K562 (cell line): ENCODE results near the gene E2F3. TPM values are rescaled to one million over a fixed set of nuclear protein-coding genes. Genes with fewer than 3 reads are reported as not detected.

Source experiments
- ATAC-seq: fragments of 200-7000 bp; cut with Tn5 transposase; 3 replicates; pipeline ENCODE4 v1.9.1; 2020; ENCODE audit warnings: moderate library complexity
- BruUV-seq: library from RNA; stranded (reverse); fragments of 400-500 nt; replicated peaks from 2 replicates; lab custom pipeline; 2021; lab: Mats Ljungman, UMichigan
- CTCF ChIA-PET: fragments of 300-600 bp; formaldehyde crosslinking; extraction: SDS; loops from one replicate; lab custom pipeline; 2021; ENCODE audit warnings: low intra/inter-chr PET ratio; lab: Yijun Ruan, JAX
- POLR2A ChIA-PET: fragments of 300-600, 350-650 bp; sonication (Branson Sonifier 250); formaldehyde crosslinking; extraction: SDS; loops from one replicate; lab custom pipeline; 2021; ENCODE audit warnings: antibody characterized with exemption, inconsistent platforms; lab: Yijun Ruan, JAX
- DNase-seq, 4 experiments: peaks; one replicate each; pipeline versions ENCODE4 v3.0.0 to v3.0.0-alpha.2; 2011 to 2018; ENCODE audit warnings: low spot score in 3 of 4, mixed read lengths in 3 of 4; ENCODE audit errors: extremely low read depth in 1 of 4
- FAIRE-seq: peaks from 2 replicates; lab custom pipeline; 2011; peaks lifted over from hg19 to GRCh38; lab: Jason Lieb, UNC
- H2AFZ ChIP-seq: 2 replicates; pipeline ENCODE4 v1.6.0; 2011; ENCODE audit warnings: low read depth, low read length, control low read depth, inconsistent platforms
- H3K27ac ChIP-seq: fragments of 200-600 bp; 3 replicates; pipeline ENCODE4 v1.8.0; 2011; ENCODE audit warnings: low read depth, mild to moderate bottlenecking, control low read depth, inconsistent platforms, low read length, moderate library complexity, mixed read lengths; ENCODE audit errors: extremely low read depth
- H3K27me3 ChIP-seq, 2 experiments: fragments of 300-600 bp in 1 of 2; 2 replicates in 1 of 2; 3 replicates in 1 of 2; pipeline versions ENCODE4 v1.6.0 to v1.8.0; 2011; ENCODE audit warnings: inconsistent platforms in 2 of 2, low read length in 2 of 2, mild to moderate bottlenecking in 1 of 2, mixed read lengths in 1 of 2, moderate library complexity in 1 of 2; ENCODE audit not compliant: control insufficient read depth in 2 of 2, insufficient read depth in 2 of 2
- H3K36me3 ChIP-seq: fragments of 300-600 bp; 3 replicates; pipeline ENCODE4 v1.8.0; 2011; ENCODE audit warnings: mild to moderate bottlenecking, low read length, inconsistent platforms; ENCODE audit not compliant: control insufficient read depth, insufficient read depth
- H3K4me1 ChIP-seq, 2 experiments: fragments of 200-600 bp in 1 of 2; replicated peaks in 1 of 2; 2 replicates in 1 of 2; 3 replicates in 1 of 2; pipeline versions ENCODE4 v1.5.1 to v1.8.0; 2011; ENCODE audit warnings: inconsistent platforms in 2 of 2, low read length in 2 of 2, mild to moderate bottlenecking in 1 of 2, mixed read lengths in 1 of 2, moderate library complexity in 1 of 2; ENCODE audit not compliant: control insufficient read depth in 2 of 2, insufficient read depth in 2 of 2
- H3K4me2 ChIP-seq: 2 replicates; pipeline ENCODE4 v1.6.1; 2011; ENCODE audit warnings: low read length, control low read depth, inconsistent platforms, mixed read lengths; ENCODE audit not compliant: insufficient read depth
- H3K4me3 ChIP-seq: fragments of 200-600 bp; sonication (generic), shearing (Covaris generic); 2 replicates; pipeline ENCODE4 v1.5.1; 2016; ENCODE audit warnings: control low read depth, inconsistent platforms
- H3K79me2 ChIP-seq: fragments of 200-600 bp; 3 replicates; pipeline ENCODE4 v1.8.0; 2011; ENCODE audit warnings: low read length, inconsistent platforms; ENCODE audit not compliant: control insufficient read depth, insufficient read depth
- H3K9ac ChIP-seq, 2 experiments: 2 replicates each; pipeline versions ENCODE4 v1.6.0 to v1.6.1; 2011; ENCODE audit warnings: low read depth in 2 of 2, low read length in 2 of 2, control low read depth in 1 of 2, inconsistent platforms in 1 of 2, mild to moderate bottlenecking in 1 of 2, mixed read lengths in 1 of 2; ENCODE audit not compliant: insufficient read depth in 1 of 2
- H3K9me1 ChIP-seq: one replicate; pipeline ENCODE4 v1.6.0; 2011; ENCODE audit warnings: inconsistent platforms, mild to moderate bottlenecking, low read length, moderate library complexity; ENCODE audit not compliant: control insufficient read depth, insufficient read depth
- H3K9me3 ChIP-seq: replicated peaks from 2 replicates; pipeline ENCODE4 v1.5.1; 2011; ENCODE audit warnings: low read depth, low read length, inconsistent platforms; ENCODE audit not compliant: control insufficient read depth, insufficient read depth
- H4K20me1 ChIP-seq: replicated peaks from 2 replicates; pipeline ENCODE4 v1.6.1; 2011; ENCODE audit warnings: low read length, inconsistent platforms, mixed read lengths; ENCODE audit not compliant: control insufficient read depth, insufficient read depth
- CREBBP ChIP-seq: IDR thresholded peaks from one replicate; pipeline ENCODE4 v1.6.1; 2012; ENCODE audit warnings: low read depth, mild to moderate bottlenecking, control low read depth, inconsistent platforms, low read length
- CREM ChIP-seq: IDR thresholded peaks from 2 replicates; pipeline ENCODE4 v1.6.1; 2014; ENCODE audit warnings: antibody characterized with exemption, low read depth
- ETS2 ChIP-seq: IDR thresholded peaks from 2 replicates; pipeline ENCODE4 v1.6.1; 2016; ENCODE audit warnings: borderline replicate concordance, missing genetic modification characterization, mild to moderate bottlenecking, moderate library complexity, missing compliant biosample characterization; ENCODE audit not compliant: poor library complexity, severe bottlenecking
- HOXB6 ChIP-seq: fragments of 250-450 bp; sonication (Bioruptor Pico); IDR thresholded peaks from 2 replicates; pipeline ENCODE4 v1.5.1; 2022; ENCODE audit warnings: mild to moderate bottlenecking, borderline replicate concordance
- KLF1 ChIP-seq: fragments of 450-650 bp; IDR thresholded peaks from 2 replicates; pipeline ENCODE4 v1.6.1; 2016; ENCODE audit warnings: missing genetic modification characterization, missing compliant biosample characterization
- MEIS2 ChIP-seq: fragments of 450-650 bp; IDR thresholded peaks from 2 replicates; pipeline ENCODE4 v1.6.1; 2014; ENCODE audit warnings: mild to moderate bottlenecking; ENCODE audit not compliant: partially characterized antibody
- ZBTB33 ChIP-seq: sonication (generic); formaldehyde crosslinking; IDR thresholded peaks from 2 replicates; pipeline ENCODE4 v1.8.1; 2023; ENCODE audit warnings: mild to moderate bottlenecking, missing genetic modification reagents
- ZKSCAN8 ChIP-seq: fragments of 200-800 bp; sonication (Bioruptor generic); IDR thresholded peaks from 2 replicates; pipeline ENCODE4 v1.6.1; 2016; ENCODE audit warnings: missing genetic modification characterization, missing compliant biosample characterization
- ZNF143 ChIP-seq: sonication (generic); formaldehyde crosslinking; IDR thresholded peaks from 2 replicates; pipeline ENCODE4 v1.9.0; 2022; ENCODE audit warnings: mild to moderate bottlenecking, missing genetic modification reagents
- ZNF23 ChIP-seq: fragments of 250-450 bp; sonication (Bioruptor Pico); IDR thresholded peaks from 2 replicates; pipeline ENCODE4 v1.4.0; 2020; ENCODE audit warnings: mild to moderate bottlenecking
- ZNF277 ChIP-seq: fragments of 250-450 bp; sonication (Bioruptor Pico); IDR thresholded peaks from 2 replicates; pipeline ENCODE4 v1.8.0; 2022; ENCODE audit warnings: inconsistent platforms, mild to moderate bottlenecking, moderate library complexity, borderline replicate concordance
- ZNF445 ChIP-seq: fragments of 250-450 bp; sonication (Bioruptor Pico); IDR thresholded peaks from 2 replicates; pipeline ENCODE4 v1.4.0; 2020; ENCODE audit warnings: low read depth, mild to moderate bottlenecking, moderate library complexity
- ZSCAN32 ChIP-seq: fragments of 450-650 bp; formaldehyde crosslinking; IDR thresholded peaks from 2 replicates; pipeline ENCODE4 v1.4.0; 2020; ENCODE audit warnings: mild to moderate bottlenecking, moderate library complexity
- whole genome bisulfite sequencing: fragments of 100-300 bp; shearing (Covaris generic); methylation state at CpG from one replicate; pipeline ENCODE4 v1.1.6; 2016; ENCODE audit warnings: low coverage, mixed read lengths; ENCODE audit not compliant: insufficient coverage; ENCODE audit errors: missing lambda C conversion rate; 5-methylcytosine and 5-hydroxymethylcytosine counted together
- in situ Hi-C: fragments of 300-500 bp; cut with MboI; formaldehyde crosslinking; loops from 4 replicates; pipeline ENCODE4 v1.15.0; 2018; ENCODE audit warnings: inconsistent platforms, mixed read lengths
- intact Hi-C: fragments of 100-400 bp; cut with micrococcal nuclease; formaldehyde crosslinking; loops from 2 replicates; pipeline ENCODE4 v1.14.2; 2022
- polyA plus RNA-seq, 8 experiments: library from polyadenylated mRNA; depleted of rRNA in 4 of 8; stranded (reverse) in 5 of 8; unstranded in 3 of 8; fragments of >200 nt; fragmentation: Nextera tagmentation in 2 of 8; fragmentation: Illumina TruSeq in 1 of 8; extraction: Ambion mirVana in 2 of 8; extraction: Trizol in 1 of 8; gene quantifications; 2 replicates each; pipeline versions ENCODE4 v1.2.1 to v1.2.3, GENCODE V29; 2011 to 2014; ENCODE audit warnings: inconsistent platforms in 1 of 8, missing spikeins in 1 of 8
- total RNA-seq, 7 experiments: library from RNA; depleted of rRNA in 6 of 7; stranded (reverse); fragments of >200 nt in 6 of 7; fragmentation: Illumina TruSeq in 2 of 7; extraction: Trizol in 2 of 7; gene quantifications; 2 replicates each; pipeline versions ENCODE4 v1.2.1 to v1.2.3, GENCODE V29; 2011 to 2021; ENCODE audit warnings: low replicate concordance in 1 of 7
- TF ChIP-seq, protein P1 (sequence below): fragments of 250-450 bp; sonication (Bioruptor Pico); IDR thresholded peaks from 2 replicates; pipeline ENCODE4 v1.5.0; 2021; ENCODE audit warnings: mild to moderate bottlenecking, borderline replicate concordance

Gene E2F3
- total and polyA plus RNA-seq, 9 of the 15 experiments (the other 6 are each of a cell fraction or from before 2014, with no cell fraction given): 11.1 to 44.7 (median 27.2) TPM

- TF ChIP-seq, protein P1, sequence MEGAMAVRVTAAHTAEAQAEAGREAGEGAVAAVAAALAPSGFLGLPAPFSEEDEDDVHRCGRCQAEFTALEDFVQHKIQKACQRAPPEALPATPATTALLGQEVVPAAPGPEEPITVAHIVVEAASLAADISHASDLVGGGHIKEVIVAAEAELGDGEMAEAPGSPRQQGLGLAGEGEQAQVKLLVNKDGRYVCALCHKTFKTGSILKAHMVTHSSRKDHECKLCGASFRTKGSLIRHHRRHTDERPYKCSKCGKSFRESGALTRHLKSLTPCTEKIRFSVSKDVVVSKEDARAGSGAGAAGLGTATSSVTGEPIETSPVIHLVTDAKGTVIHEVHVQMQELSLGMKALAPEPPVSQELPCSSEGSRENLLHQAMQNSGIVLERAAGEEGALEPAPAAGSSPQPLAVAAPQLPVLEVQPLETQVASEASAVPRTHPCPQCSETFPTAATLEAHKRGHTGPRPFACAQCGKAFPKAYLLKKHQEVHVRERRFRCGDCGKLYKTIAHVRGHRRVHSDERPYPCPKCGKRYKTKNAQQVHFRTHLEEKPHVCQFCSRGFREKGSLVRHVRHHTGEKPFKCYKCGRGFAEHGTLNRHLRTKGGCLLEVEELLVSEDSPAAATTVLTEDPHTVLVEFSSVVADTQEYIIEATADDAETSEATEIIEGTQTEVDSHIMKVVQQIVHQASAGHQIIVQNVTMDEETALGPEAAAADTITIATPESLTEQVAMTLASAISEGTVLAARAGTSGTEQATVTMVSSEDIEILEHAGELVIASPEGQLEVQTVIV (CRISPR knock-in tag): no peak
- TF ChIP-seq ZNF23 (CRISPR knock-in tag) (no peak), MEIS2 (peak; percentile 13)
These were observed 24.8 kb downstream of the E2F3 start (continued) for GRCh38 chr6:20426177-20427082.

DNA sequence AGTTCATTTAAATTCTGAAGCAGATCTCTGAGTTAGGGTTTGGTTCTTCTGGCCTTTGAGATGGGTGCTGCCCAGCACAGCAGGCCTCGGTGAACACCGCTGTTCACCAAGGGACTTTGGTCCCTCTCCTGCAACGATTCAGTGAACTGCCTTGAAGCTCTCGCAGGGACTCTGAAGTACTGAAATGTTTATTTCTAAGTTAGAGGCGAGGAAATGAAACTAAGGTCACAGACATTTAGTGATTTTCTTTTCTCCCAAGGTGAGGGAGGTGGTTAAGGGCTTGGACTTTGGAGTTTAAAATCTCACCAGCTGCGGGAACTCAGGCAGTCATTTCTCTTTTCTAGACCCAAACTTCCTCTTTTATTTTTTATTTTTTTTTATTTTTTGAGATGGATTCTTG is 26.2 kb downstream of the E2F3 start:
- H3K79me2 ChIP-seq: peaks cover 99% of the 10 kb centered on the region
- H3K4me1 ChIP-seq: peaks cover 36 to 53% of the 10 kb centered on the region in 2 experiments
- H3K27me3 ChIP-seq: no peaks in the 10 kb centered on the region
- H3K9me1 ChIP-seq: peaks cover 5% of the 10 kb centered on the region
- intact Hi-C loops: no loop called here
- 0 out of 2 replicates have a peak overlapping the region, but pooled peaks have one; percentile 2 for H3K4me2 ChIP-seq
- ATAC-seq: no peak
- WGBS: 66% methylated on average over 6 of the region's 6 CpGs
- no peak overlapping the region for H3K4me3 ChIP-seq
- H3K9ac ChIP-seq: peak overlapping the region in 1 of 2 experiments; percentile 36; a peak in 1 of 4 replicates
- H4K20me1 ChIP-seq: peaks cover 33% of the 10 kb centered on the region
- H3K9me3 ChIP-seq: no peaks in the 10 kb centered on the region
- FAIRE-seq: no peak
- in situ Hi-C loops: no loop called here
- peak overlapping the region; percentile 19; the same call in 1 of the 3 replicates for H3K27ac ChIP-seq
- ChIA-PET CTCF (no interaction called here), POLR2A (interaction anchor here (0.5 to 2.1 kb wide), 3 partner anchors 16 to 23 kb away, joined by 3 to 11 read pairs (median 4); no protein-coding TSS in a partner anchor)
- no TSS peak for BruUV-seq
- DNase-seq: no peak
- H3K36me3 ChIP-seq: peaks cover 67% of the 10 kb centered on the region
- H2AFZ ChIP-seq: no peak overlapping the region
- TF ChIP-seq ETS2 (tag) (no peak), ZNF277 (CRISPR knock-in tag) (no peak), ZNF445 (CRISPR knock-in tag) (no peak), ZSCAN32 (CRISPR knock-in tag) (no peak), ZBTB33 (no peak), CREM (no peak), ZNF143 (CRISPR knock-in tag) (no peak), CREBBP (no peak), KLF1 (no peak), HOXB6 (CRISPR knock-in tag) (no peak), ZKSCAN8 (CRISPR knock-in tag) (no peak; the same call in 1 of the 2 replicates)
